Measurements from ENCODE around the gene SFT2D3. TPM values are rescaled to one million over a fixed set of nuclear protein-coding genes. Genes with fewer than 3 reads are reported as not detected.

The SFT2D3 gene
- total and polyA plus RNA-seq, 2 of the 8 experiments (the other 6 are each of a cell fraction or from before 2014, with no cell fraction given) = 7.3 to 10.3 TPM

DNA sequence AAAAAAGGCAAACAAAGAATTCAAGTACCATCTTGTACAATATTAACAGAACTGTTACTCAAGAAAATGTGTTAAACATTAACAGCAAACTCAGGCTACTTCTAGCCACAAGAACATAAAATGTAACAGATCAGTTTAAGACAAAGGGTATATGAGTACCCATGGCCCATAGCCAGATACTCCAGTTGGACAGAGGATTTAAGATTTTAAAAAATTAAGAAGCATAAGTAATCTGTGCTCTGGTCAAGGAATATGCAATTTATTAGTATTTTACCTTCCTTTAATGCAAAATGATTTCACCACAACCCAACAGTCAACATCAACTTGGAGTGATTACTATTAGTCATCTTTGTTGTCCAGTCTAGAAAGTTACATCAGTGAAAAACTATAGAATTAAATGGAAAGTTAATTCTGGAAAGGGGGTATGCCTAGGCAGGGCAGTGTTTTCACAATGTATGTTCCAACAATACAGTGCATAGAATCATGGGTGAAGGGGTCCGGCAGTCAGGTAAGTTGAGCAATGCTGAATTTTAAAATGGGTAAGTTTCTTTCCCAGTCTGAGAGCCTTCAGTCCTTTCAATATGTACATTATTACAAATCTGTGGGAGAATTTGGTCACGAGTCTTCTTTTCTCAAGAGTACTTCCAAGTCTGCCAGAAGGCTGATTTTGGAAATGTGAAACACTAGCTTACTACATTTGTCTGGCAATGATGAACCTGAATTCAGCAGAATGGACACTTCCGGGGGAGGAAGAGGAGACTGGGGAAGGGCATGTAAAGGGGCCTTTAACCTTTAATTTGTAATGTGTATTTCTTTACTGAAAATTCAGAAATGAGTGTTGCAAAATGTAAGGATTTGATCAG is 34.5 kb downstream of the SFT2D3 start (continued):
- TF ChIP-seq TAF1 (IDR thresholded peaks at IDR 0.05; ENCODE audit: low read depth, low read length) (no peak), CHD1 (IDR thresholded peaks at IDR 0.05; ENCODE audit: low read depth, low read length) (no peak), HDAC6 (IDR thresholded peaks at IDR 0.05; ENCODE audit: low read depth, low read length) (no peak), NRF1 (IDR thresholded peaks at IDR 0.05; ENCODE audit: low read depth, low read length) (no peak), EP300 (IDR thresholded peaks at IDR 0.05; ENCODE audit: borderline replicate concordance in 1 of 2, low read depth in 2 of 2, low read length in 2 of 2) (no peak), POU5F1 (IDR thresholded peaks at IDR 0.05; ENCODE audit: low read depth, low read length) (no peak)
- TF ChIP-seq, protein P1, sequence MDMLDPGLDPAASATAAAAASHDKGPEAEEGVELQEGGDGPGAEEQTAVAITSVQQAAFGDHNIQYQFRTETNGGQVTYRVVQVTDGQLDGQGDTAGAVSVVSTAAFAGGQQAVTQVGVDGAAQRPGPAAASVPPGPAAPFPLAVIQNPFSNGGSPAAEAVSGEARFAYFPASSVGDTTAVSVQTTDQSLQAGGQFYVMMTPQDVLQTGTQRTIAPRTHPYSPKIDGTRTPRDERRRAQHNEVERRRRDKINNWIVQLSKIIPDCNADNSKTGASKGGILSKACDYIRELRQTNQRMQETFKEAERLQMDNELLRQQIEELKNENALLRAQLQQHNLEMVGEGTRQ (IDR thresholded peaks at IDR 0.05; ENCODE audit: low read length) = no peak

Data from H1 (cell line).